CD8-positive, alpha-beta memory T cell (primary cell): Measurements from ENCODE around the gene DAB2IP. TPM values are rescaled to one million over a fixed set of nuclear protein-coding genes. Genes with fewer than 3 reads are reported as not detected.
A peak's percentile ranks its signal among the peaks of the same experiment; 100 is the strongest.

Experiments used
- CTCF ChIA-PET: fragments of 350-600 bp; sonication (Branson Sonifier 250); formaldehyde crosslinking; loops from one replicate; lab custom pipeline; 2021; ENCODE audit warnings: antibody characterized with exemption; lab: Charles Lee
- POLR2A ChIA-PET: fragments of 350-600 bp; sonication (Branson Sonifier 250); formaldehyde crosslinking; loops from one replicate; lab custom pipeline; 2021; ENCODE audit warnings: antibody characterized with exemption; lab: Charles Lee
- DNase-seq, 5 donors: peaks; one replicate each; pipeline versions ENCODE4 v3.0.0 to v3.0.0-alpha.2; 2020 to 2022; ENCODE audit warnings: mixed read lengths in 1 of 5
- H3K27ac ChIP-seq: one replicate; pipeline ENCODE4 v1.7.0; 2013; ENCODE audit warnings: low read depth, mild to moderate bottlenecking, low read length, moderate library complexity
- H3K27me3 ChIP-seq: 2 replicates; pipeline ENCODE4 v1.7.0; 2013; ENCODE audit warnings: low read length, mild to moderate bottlenecking; ENCODE audit not compliant: insufficient read depth, poor library complexity, severe bottlenecking
- H3K36me3 ChIP-seq: 2 replicates; pipeline ENCODE4 v1.7.0; 2013; ENCODE audit warnings: mild to moderate bottlenecking, low read length, moderate library complexity; ENCODE audit not compliant: insufficient read depth
- H3K4me1 ChIP-seq: 2 replicates; pipeline ENCODE4 v1.7.0; 2013; ENCODE audit warnings: mild to moderate bottlenecking, low read length, moderate library complexity; ENCODE audit not compliant: insufficient read depth
- H3K4me3 ChIP-seq: 2 replicates; pipeline ENCODE4 v1.7.0; 2013; ENCODE audit warnings: mild to moderate bottlenecking, low read length
- H3K9me3 ChIP-seq: 2 replicates; pipeline ENCODE4 v1.7.0; 2013; ENCODE audit warnings: mild to moderate bottlenecking, low read length
- H3K27ac Mint-ChIP-seq, 8 donors: one replicate each; pipeline ENCODE4 v1.8.0; 2020 to 2021; ENCODE audit warnings: mixed read lengths in 8 of 8, mild to moderate bottlenecking in 6 of 8, inconsistent platforms in 3 of 8, moderate library complexity in 3 of 8
- H3K27me3 Mint-ChIP-seq, 2 donors: one replicate each; pipeline ENCODE4 v1.8.0; 2020 to 2021; ENCODE audit warnings: mixed read lengths in 2 of 2, mild to moderate bottlenecking in 1 of 2, moderate library complexity in 1 of 2
- H3K36me3 Mint-ChIP-seq, 3 donors: one replicate each; pipeline ENCODE4 v1.8.0; 2020 to 2021; ENCODE audit warnings: mixed read lengths in 3 of 3, inconsistent platforms in 1 of 3, mild to moderate bottlenecking in 1 of 3
- H3K4me1 Mint-ChIP-seq, 3 donors: one replicate each; pipeline ENCODE4 v1.8.0; 2020 to 2021; ENCODE audit warnings: mixed read lengths in 3 of 3, inconsistent platforms in 1 of 3, mild to moderate bottlenecking in 1 of 3
- H3K4me3 Mint-ChIP-seq, 7 donors: one replicate each; pipeline ENCODE4 v1.8.0; 2020 to 2021; ENCODE audit warnings: mixed read lengths in 7 of 7, mild to moderate bottlenecking in 6 of 7, moderate library complexity in 4 of 7, inconsistent platforms in 2 of 7
- H3K9me3 Mint-ChIP-seq, 5 donors: one replicate each; pipeline ENCODE4 v1.8.0; 2020 to 2022; ENCODE audit warnings: mixed read lengths in 5 of 5, mild to moderate bottlenecking in 3 of 5, moderate library complexity in 2 of 5, inconsistent platforms in 1 of 5
- polyA plus RNA-seq: library from polyadenylated mRNA; unstranded; fragments of 300-500 nt; fragmentation: Illumina TruSeq; gene quantifications from one replicate; pipeline ENCODE4 v1.2.3, GENCODE V29; 2021
- total RNA-seq, 2 experiments: library from RNA; stranded (reverse); gene quantifications; one replicate each; pipeline ENCODE4 v1.2.3, GENCODE V29; 2021

DAB2IP gene
- total and polyA plus RNA-seq, 3 experiments from 2014 or later: 0.15 to 0.41 (median 0.27) TPM

- DNase-seq: no peak
- no peak overlapping the region for H3K4me3 Mint-ChIP-seq
- H3K27ac Mint-ChIP-seq: no peak overlapping the region
- H3K4me3 ChIP-seq: no peak overlapping the region
- CTCF ChIA-PET: no interaction called here
- H3K27me3 Mint-ChIP-seq: peaks cover 0 to 2% of the 10 kb centered on the region in 2 donors
- H3K4me1 ChIP-seq: no peaks in the 10 kb centered on the region
- H3K36me3 Mint-ChIP-seq: no peaks in the 10 kb centered on the region
- POLR2A ChIA-PET: no interaction called here
- no peak overlapping the region for H3K27ac ChIP-seq
- H3K4me1 Mint-ChIP-seq: no peaks in the 10 kb centered on the region
- peaks cover 0 to 9% (median 0%) of the 10 kb centered on the region in 5 donors for H3K9me3 Mint-ChIP-seq
- no peaks in the 10 kb centered on the region for H3K36me3 ChIP-seq
- H3K27me3 ChIP-seq: no peaks in the 10 kb centered on the region
- no peaks in the 10 kb centered on the region for H3K9me3 ChIP-seq
These were observed 123.5 kb downstream of the DAB2IP start for GRCh38 chr9:121774715-121775613.

- no peak overlapping the region for H3K4me3 ChIP-seq
- no peak overlapping the region for H3K27ac ChIP-seq
- no peaks in the 10 kb centered on the region for H3K4me1 Mint-ChIP-seq
- H3K4me3 Mint-ChIP-seq: no peak overlapping the region
- ChIA-PET CTCF (no interaction called here), POLR2A (no interaction called here)
- no peak for DNase-seq
- no peaks in the 10 kb centered on the region for H3K9me3 ChIP-seq
- H3K9me3 Mint-ChIP-seq: peaks cover 0 to 9% (median 0%) of the 10 kb centered on the region in 5 donors
- peaks cover 0 to 2% of the 10 kb centered on the region in 2 donors for H3K27me3 Mint-ChIP-seq
- no peak overlapping the region for H3K27ac Mint-ChIP-seq
- no peaks in the 10 kb centered on the region for H3K27me3 ChIP-seq
- no peaks in the 10 kb centered on the region for H3K4me1 ChIP-seq
- H3K36me3 Mint-ChIP-seq: no peaks in the 10 kb centered on the region
- no peaks in the 10 kb centered on the region for H3K36me3 ChIP-seq
These were observed 124.7 kb downstream of the DAB2IP start for GRCh38 chr9:121776001-121776738.

GRCh38 chr9:121776739-121777637 lies 125.6 kb downstream of the DAB2IP start:
- H3K9me3 ChIP-seq: no peaks in the 10 kb centered on the region
- H3K27me3 ChIP-seq: no peaks in the 10 kb centered on the region
- H3K36me3 ChIP-seq: no peaks in the 10 kb centered on the region
- peaks cover 0 to 2% of the 10 kb centered on the region in 2 donors for H3K27me3 Mint-ChIP-seq
- CTCF ChIA-PET: no interaction called here
- no peaks in the 10 kb centered on the region for H3K4me1 ChIP-seq
- H3K27ac Mint-ChIP-seq: peak overlapping the region in 1 of 8 donors; percentile 37
- H3K36me3 Mint-ChIP-seq: no peaks in the 10 kb centered on the region
- H3K4me1 Mint-ChIP-seq: no peaks in the 10 kb centered on the region
- H3K4me3 Mint-ChIP-seq: no peak overlapping the region
- DNase-seq: no peak
- peaks cover 0 to 9% (median 0%) of the 10 kb centered on the region in 5 donors for H3K9me3 Mint-ChIP-seq
- POLR2A ChIA-PET: no interaction called here
- H3K4me3 ChIP-seq: no peak overlapping the region
- H3K27ac ChIP-seq: no peak overlapping the region

GRCh38 chr9:121778252-121779225 lies 127.1 kb downstream of the DAB2IP start:
- Mint-ChIP-seq H3K9me3 (peaks cover 0 to 9% (median 0%) of the 10 kb centered on the region in 5 donors), H3K27me3 (peaks cover 0 to 3% of the 10 kb centered on the region in 2 donors), H3K4me3 (no peak overlapping the region), H3K36me3 (no peaks in the 10 kb centered on the region), H3K27ac (peak overlapping the region in 1 of 8 donors; percentile 83), H3K4me1 (no peaks in the 10 kb centered on the region)
- H3K27me3 ChIP-seq: no peaks in the 10 kb centered on the region
- no peaks in the 10 kb centered on the region for H3K36me3 ChIP-seq
- no peak overlapping the region for H3K27ac ChIP-seq
- no peaks in the 10 kb centered on the region for H3K9me3 ChIP-seq
- no peaks in the 10 kb centered on the region for H3K4me1 ChIP-seq
- no peak for DNase-seq
- no peak overlapping the region for H3K4me3 ChIP-seq
- ChIA-PET POLR2A (no interaction called here), CTCF (no interaction called here)

- Histone ChIP-seq H3K4me1 (no peaks in the 10 kb centered on the region), H3K4me3 (no peak overlapping the region), H3K36me3 (no peaks in the 10 kb centered on the region), H3K27me3 (no peaks in the 10 kb centered on the region), H3K27ac (no peak overlapping the region), H3K9me3 (no peaks in the 10 kb centered on the region)
- Mint-ChIP-seq H3K4me1 (peaks cover 0 to 7% (median 5%) of the 10 kb centered on the region in 3 donors), H3K27me3 (peaks cover 2 to 3% of the 10 kb centered on the region in 2 donors), H3K36me3 (no peaks in the 10 kb centered on the region), H3K27ac (peak overlapping the region in 2 of 8 donors; percentile 56 to 83), H3K4me3 (no peak overlapping the region), H3K9me3 (peaks cover 0 to 9% (median 0%) of the 10 kb centered on the region in 5 donors)
- CTCF ChIA-PET: no interaction called here
- no peak for DNase-seq
- POLR2A ChIA-PET: no interaction called here
These were observed 128.1 kb downstream of the DAB2IP start for GRCh38 chr9:121779381-121780117.

GRCh38 chr9:121780177-121781040 lies 129.0 kb downstream of the DAB2IP start:
- no peaks in the 10 kb centered on the region for H3K36me3 Mint-ChIP-seq
- POLR2A ChIA-PET: no interaction called here
- no peaks in the 10 kb centered on the region for H3K9me3 ChIP-seq
- H3K27ac Mint-ChIP-seq: peak overlapping the region in 1 of 8 donors; percentile 56
- H3K27me3 ChIP-seq: no peaks in the 10 kb centered on the region
- no peak for DNase-seq
- H3K9me3 Mint-ChIP-seq: peaks cover 0 to 9% (median 0%) of the 10 kb centered on the region in 5 donors
- H3K27me3 Mint-ChIP-seq: peaks cover 3 to 4% of the 10 kb centered on the region in 2 donors
- H3K27ac ChIP-seq: no peak overlapping the region
- CTCF ChIA-PET: no interaction called here
- peaks cover 0 to 7% (median 5%) of the 10 kb centered on the region in 3 donors for H3K4me1 Mint-ChIP-seq
- no peak overlapping the region for H3K4me3 Mint-ChIP-seq
- no peaks in the 10 kb centered on the region for H3K4me1 ChIP-seq
- no peaks in the 10 kb centered on the region for H3K36me3 ChIP-seq
- no peak overlapping the region for H3K4me3 ChIP-seq
